PFSK-1 (cell line): ENCODE results near the gene CFP.

Experiments
- FOXP2 ChIP-seq: optimal IDR thresholded peaks from 2 replicates; pipeline ENCODE3; 2011; ENCODE audit warnings: borderline replicate concordance, control low read depth, inconsistent platforms; ENCODE audit not compliant: insufficient read depth; ENCODE audit errors: extremely low read length, extremely low read depth
- POLR2AphosphoS5 ChIP-seq: IDR thresholded peaks from 2 replicates; pipeline ENCODE4 v1.6.1; 2012; ENCODE audit warnings: low read depth, mild to moderate bottlenecking, control low read depth, low read length, moderate library complexity
- REST ChIP-seq, 2 experiments: IDR thresholded peaks; 2 replicates each; pipeline versions ENCODE4 v1.6.1 to v1.8.0; 2011 to 2012; ENCODE audit warnings: low read depth in 2 of 2, low read length in 2 of 2, control low read depth in 1 of 2, inconsistent platforms in 1 of 2, mild to moderate bottlenecking in 1 of 2, moderate library complexity in 1 of 2; ENCODE audit not compliant: insufficient read depth in 1 of 2
- SIN3A ChIP-seq: IDR thresholded peaks from 2 replicates; pipeline ENCODE4 v1.6.1; 2012; ENCODE audit warnings: mild to moderate bottlenecking, low read length, moderate library complexity, borderline replicate concordance; ENCODE audit not compliant: insufficient read depth
- TAF1 ChIP-seq: IDR thresholded peaks from 2 replicates; pipeline ENCODE4 v1.6.1; 2012; ENCODE audit warnings: low read length, control low read depth, borderline replicate concordance; ENCODE audit not compliant: insufficient read depth

Gene CFP

GRCh38 chrX:47611489-47611888, 18.2 kb downstream of the CFP start:
- TF ChIP-seq REST (IDR thresholded peaks at IDR 0.05; ENCODE audit: insufficient read depth in 1 of 2, low read depth in 2 of 2, low read length in 2 of 2) (no peak), POLR2AphosphoS5 (no peak), FOXP2 (no peak), SIN3A (no peak), TAF1 (no peak)

- TF ChIP-seq FOXP2 (no peak), TAF1 (no peak), REST (IDR thresholded peaks at IDR 0.05; ENCODE audit: insufficient read depth in 1 of 2, low read depth in 2 of 2, low read length in 2 of 2) (no peak), POLR2AphosphoS5 (no peak), SIN3A (no peak)
Observed at GRCh38 chrX:47610511-47610910, 19.2 kb downstream of the CFP start.

- TF ChIP-seq TAF1 (no peak), REST (IDR thresholded peaks at IDR 0.05; ENCODE audit: insufficient read depth in 1 of 2, low read depth in 2 of 2, low read length in 2 of 2) (no peak), SIN3A (no peak), FOXP2 (no peak), POLR2AphosphoS5 (no peak)
Observed at GRCh38 chrX:47608130-47608810, 21.5 kb downstream of the CFP start.

GRCh38 chrX:47607091-47607490, 22.6 kb downstream of the CFP start:
- no peak for TF ChIP-seq TAF1
- no peak for TF ChIP-seq POLR2AphosphoS5
- no peak for TF ChIP-seq SIN3A
- TF ChIP-seq REST (IDR thresholded peaks at IDR 0.05; ENCODE audit: insufficient read depth in 1 of 2, low read depth in 2 of 2, low read length in 2 of 2), result no peak
- TF ChIP-seq FOXP2, result no peak
